ENCODE measurements around the gene FAT3.

Gene FAT3

DNA sequence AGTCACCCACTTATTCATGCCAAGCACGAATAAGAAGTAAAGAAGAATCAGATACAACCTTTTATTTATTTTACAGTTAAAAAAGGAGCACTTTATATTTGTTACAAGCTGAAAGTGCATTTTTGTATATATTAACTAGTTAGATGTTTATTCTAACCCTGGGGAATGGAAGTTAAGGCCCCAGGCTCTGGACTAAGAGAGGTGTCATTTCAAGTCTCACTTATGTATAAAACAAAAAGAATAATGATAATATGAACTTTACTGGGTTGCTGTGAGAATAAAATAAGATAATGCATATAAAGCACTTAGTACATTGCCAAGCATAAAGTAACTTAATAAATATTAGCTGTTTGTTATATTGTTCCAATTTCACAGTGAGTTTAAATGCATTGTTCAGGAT, 12.1 kb upstream of the FAT3 start:
- Histone ChIP-seq H3K4me1 (ENCODE audit: control insufficient read depth in 1 of 2, insufficient read depth in 1 of 2, low read depth in 1 of 2, low read length in 1 of 2) (no peaks in the 10 kb centered on the region), H3K27ac (no peak overlapping the region), H3K4me3 (ENCODE audit: low read depth in 1 of 2, low read length in 1 of 2) (no peak overlapping the region), H3K27me3 (no peaks in the 10 kb centered on the region), H3K9me3 (no peaks in the 10 kb centered on the region), H3K36me3 (no peaks in the 10 kb centered on the region)
- TF ChIP-seq, protein P1, sequence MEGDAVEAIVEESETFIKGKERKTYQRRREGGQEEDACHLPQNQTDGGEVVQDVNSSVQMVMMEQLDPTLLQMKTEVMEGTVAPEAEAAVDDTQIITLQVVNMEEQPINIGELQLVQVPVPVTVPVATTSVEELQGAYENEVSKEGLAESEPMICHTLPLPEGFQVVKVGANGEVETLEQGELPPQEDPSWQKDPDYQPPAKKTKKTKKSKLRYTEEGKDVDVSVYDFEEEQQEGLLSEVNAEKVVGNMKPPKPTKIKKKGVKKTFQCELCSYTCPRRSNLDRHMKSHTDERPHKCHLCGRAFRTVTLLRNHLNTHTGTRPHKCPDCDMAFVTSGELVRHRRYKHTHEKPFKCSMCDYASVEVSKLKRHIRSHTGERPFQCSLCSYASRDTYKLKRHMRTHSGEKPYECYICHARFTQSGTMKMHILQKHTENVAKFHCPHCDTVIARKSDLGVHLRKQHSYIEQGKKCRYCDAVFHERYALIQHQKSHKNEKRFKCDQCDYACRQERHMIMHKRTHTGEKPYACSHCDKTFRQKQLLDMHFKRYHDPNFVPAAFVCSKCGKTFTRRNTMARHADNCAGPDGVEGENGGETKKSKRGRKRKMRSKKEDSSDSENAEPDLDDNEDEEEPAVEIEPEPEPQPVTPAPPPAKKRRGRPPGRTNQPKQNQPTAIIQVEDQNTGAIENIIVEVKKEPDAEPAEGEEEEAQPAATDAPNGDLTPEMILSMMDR (IDR thresholded peaks at IDR 0.05): no peak

DNA sequence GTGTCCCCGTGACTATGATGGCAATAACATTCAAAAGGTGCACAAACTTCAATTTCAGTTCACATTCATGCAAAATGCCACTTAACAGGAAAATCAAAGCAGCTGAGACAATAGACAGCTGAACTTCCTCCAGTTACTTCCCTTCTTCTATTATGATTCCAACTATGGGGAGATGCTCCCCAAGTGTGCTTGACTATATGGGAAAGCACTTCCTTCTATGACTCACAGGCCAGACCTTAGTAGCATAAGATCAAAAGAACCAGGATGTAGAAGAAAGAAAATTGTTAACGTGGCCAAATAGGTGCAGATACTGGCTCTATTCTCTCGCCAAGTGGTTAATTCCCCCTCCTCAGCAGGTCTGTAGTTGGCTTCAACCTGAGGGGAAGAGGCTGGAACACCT, 7.8 kb upstream of the FAT3 start:
- Histone ChIP-seq H3K9me3 (no peaks in the 10 kb centered on the region), H3K36me3 (no peaks in the 10 kb centered on the region), H3K27ac (no peak overlapping the region), H3K27me3 (no peaks in the 10 kb centered on the region), H3K4me3 (ENCODE audit: low read depth in 1 of 2, low read length in 1 of 2) (no peak overlapping the region), H3K4me1 (ENCODE audit: control insufficient read depth in 1 of 2, insufficient read depth in 1 of 2, low read depth in 1 of 2, low read length in 1 of 2) (no peaks in the 10 kb centered on the region)
- TF ChIP-seq, protein P1 (IDR thresholded peaks at IDR 0.05): no peak

GRCh38 chr11:92219476-92219875, 5.1 kb upstream of the FAT3 start:
- no peak overlapping the region for H3K27ac ChIP-seq
- H3K4me3 ChIP-seq (ENCODE audit: low read depth in 1 of 2, low read length in 1 of 2): no peak overlapping the region
- peaks cover 25% of the 10 kb centered on the region for H3K27me3 ChIP-seq
- no peaks in the 10 kb centered on the region for H3K36me3 ChIP-seq
- TF ChIP-seq, protein P1 (IDR thresholded peaks at IDR 0.05): no peak
- H3K9me3 ChIP-seq: no peaks in the 10 kb centered on the region
- H3K4me1 ChIP-seq (ENCODE audit: control insufficient read depth in 1 of 2, insufficient read depth in 1 of 2, low read depth in 1 of 2, low read length in 1 of 2): no peaks in the 10 kb centered on the region

GRCh38 chr11:92222701-92223100, 1.9 kb upstream of the FAT3 start:
- TF ChIP-seq, protein P1 (IDR thresholded peaks at IDR 0.05): no peak
- Histone ChIP-seq H3K27me3 (peaks cover 57% of the 10 kb centered on the region), H3K27ac (no peak overlapping the region), H3K9me3 (no peaks in the 10 kb centered on the region), H3K4me3 (ENCODE audit: low read depth in 1 of 2, low read length in 1 of 2) (no peak overlapping the region), H3K4me1 (ENCODE audit: control insufficient read depth in 1 of 2, insufficient read depth in 1 of 2, low read depth in 1 of 2, low read length in 1 of 2) (no peaks in the 10 kb centered on the region), H3K36me3 (no peaks in the 10 kb centered on the region)

- H3K36me3 ChIP-seq: no peaks in the 10 kb centered on the region
- peaks cover 71% of the 10 kb centered on the region for H3K27me3 ChIP-seq
- H3K4me3 ChIP-seq (ENCODE audit: low read depth in 1 of 2, low read length in 1 of 2): no peak overlapping the region
- no peaks in the 10 kb centered on the region for H3K9me3 ChIP-seq
- TF ChIP-seq, protein P1 (IDR thresholded peaks at IDR 0.05): no peak
- H3K4me1 ChIP-seq (ENCODE audit: control insufficient read depth in 1 of 2, insufficient read depth in 1 of 2, low read depth in 1 of 2, low read length in 1 of 2): no peaks in the 10 kb centered on the region
- no peak overlapping the region for H3K27ac ChIP-seq
Measured at GRCh38 chr11:92224054-92224406, 588 bp upstream of the FAT3 start.

DNA sequence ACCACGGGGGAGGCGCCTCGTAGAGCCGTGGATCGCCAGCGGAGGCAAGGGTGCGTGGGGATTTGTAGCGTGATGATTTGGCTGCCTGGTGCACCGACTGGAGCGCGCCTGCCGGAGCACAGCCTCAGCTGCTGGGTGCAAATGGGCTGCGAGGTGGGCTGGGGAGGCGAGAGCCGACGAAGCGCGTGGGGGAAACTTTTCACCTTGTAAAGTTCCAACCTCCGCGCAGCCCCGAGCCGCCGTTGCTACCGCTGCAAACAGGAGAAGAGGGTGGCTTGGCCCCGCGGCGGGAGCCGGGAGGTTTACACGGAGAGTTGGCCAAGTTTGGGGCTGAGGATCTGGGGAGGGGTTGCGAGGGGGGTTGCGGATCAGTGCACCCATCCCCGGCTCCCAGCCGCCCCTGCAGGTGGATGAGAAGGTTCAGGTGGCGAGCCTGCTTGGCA, 528 bp downstream of the FAT3 start:
- no peaks in the 10 kb centered on the region for H3K9me3 ChIP-seq
- H3K4me3 ChIP-seq (ENCODE audit: low read depth in 1 of 2, low read length in 1 of 2): no peak overlapping the region
- H3K27ac ChIP-seq: no peak overlapping the region
- no peaks in the 10 kb centered on the region for H3K4me1 ChIP-seq (ENCODE audit: control insufficient read depth in 1 of 2, insufficient read depth in 1 of 2, low read depth in 1 of 2, low read length in 1 of 2)
- peaks cover 72% of the 10 kb centered on the region for H3K27me3 ChIP-seq
- no peaks in the 10 kb centered on the region for H3K36me3 ChIP-seq
- TF ChIP-seq, protein P1 (IDR thresholded peaks at IDR 0.05): no peak
